HepG2 (cell line): Measurements from ENCODE around the gene PANK1. TPM values are rescaled to one million over a fixed set of nuclear protein-coding genes. Genes with fewer than 3 reads are reported as not detected.

Source experiments
- AGO1 ChIP-seq: fragments of 200-400 bp; formaldehyde crosslinking; IDR thresholded peaks from 2 replicates; pipeline ENCODE4 v1.6.1; 2017; ENCODE audit warnings: mild to moderate bottlenecking, low read depth, low read length, moderate library complexity; ENCODE audit not compliant: poor library complexity, severe bottlenecking
- ASH2L ChIP-seq: fragments of 300-600, 200-600 bp; sonication (generic); IDR thresholded peaks from 2 replicates; pipeline ENCODE4 v1.7.0; 2017; ENCODE audit warnings: low read depth, mild to moderate bottlenecking, moderate library complexity, mixed read lengths, low read length; ENCODE audit not compliant: insufficient read length
- CBX1 ChIP-seq: IDR thresholded peaks from one replicate; pipeline ENCODE4 v1.6.1; 2016; ENCODE audit warnings: antibody characterized with exemption, low read depth
- ERF ChIP-seq: IDR thresholded peaks from 2 replicates; pipeline ENCODE4 v1.6.1; 2018; ENCODE audit warnings: missing biosample characterization, missing genetic modification reagents
- FOXO1 ChIP-seq: sonication (generic); formaldehyde crosslinking; IDR thresholded peaks from 2 replicates; pipeline ENCODE4 v1.4.0; 2020; ENCODE audit warnings: missing genetic modification reagents
- GFI1 ChIP-seq: sonication (generic); formaldehyde crosslinking; IDR thresholded peaks from 2 replicates; pipeline ENCODE4 v1.5.0; 2020; ENCODE audit warnings: missing genetic modification reagents, mild to moderate bottlenecking, borderline replicate concordance
- HOXA9 ChIP-seq: sonication (generic); formaldehyde crosslinking; IDR thresholded peaks from 2 replicates; pipeline ENCODE4 v1.8.1; 2022; ENCODE audit warnings: missing genetic modification reagents, mild to moderate bottlenecking, moderate library complexity, borderline replicate concordance
- MAZ ChIP-seq, 2 experiments: sonication (generic) in 1 of 2; formaldehyde crosslinking in 1 of 2; IDR thresholded peaks; 2 replicates each; pipeline versions ENCODE4 v1.5.0 to v1.6.1; 2012 to 2020; ENCODE audit warnings: low read depth in 2 of 2, mild to moderate bottlenecking in 2 of 2, borderline replicate concordance in 1 of 2, improper control_type of control experiment in 1 of 2, low read length in 1 of 2, missing genetic modification reagents in 1 of 2, moderate library complexity in 1 of 2
- SIX4 ChIP-seq: sonication (generic); formaldehyde crosslinking; IDR thresholded peaks from 2 replicates; pipeline ENCODE4 v1.4.0; 2020; ENCODE audit warnings: missing genetic modification reagents
- SMAD3 ChIP-seq: sonication (generic); formaldehyde crosslinking; IDR thresholded peaks from 2 replicates; pipeline ENCODE4 v1.4.0; 2020; ENCODE audit warnings: missing genetic modification reagents
- SRSF4 ChIP-seq: fragments of 200-400 bp; formaldehyde crosslinking; IDR thresholded peaks from one replicate; pipeline ENCODE4 v1.6.1; 2018; ENCODE audit warnings: mild to moderate bottlenecking, low read depth, low read length, moderate library complexity; ENCODE audit not compliant: poor library complexity, severe bottlenecking
- YY1 ChIP-seq: IDR thresholded peaks from 2 replicates; pipeline ENCODE4 v1.6.1; 2011; ENCODE audit warnings: low read length, low read depth, moderate library complexity, mild to moderate bottlenecking; ENCODE audit not compliant: insufficient read depth, insufficient replicate concordance
- ZBTB7B ChIP-seq: sonication (generic); formaldehyde crosslinking; IDR thresholded peaks from 2 replicates; pipeline ENCODE4 v1.4.0; 2020; ENCODE audit warnings: missing genetic modification reagents
- ZNF180 ChIP-seq: sonication (generic); formaldehyde crosslinking; IDR thresholded peaks from 2 replicates; pipeline ENCODE4 v1.4.0; 2020; ENCODE audit warnings: low read depth, missing genetic modification reagents, borderline replicate concordance
- ZNF30 ChIP-seq: sonication (generic); formaldehyde crosslinking; IDR thresholded peaks from 2 replicates; pipeline ENCODE4 v1.5.0; 2020; ENCODE audit warnings: mild to moderate bottlenecking, missing genetic modification reagents
- ZNF619 ChIP-seq: sonication (generic); formaldehyde crosslinking; IDR thresholded peaks from 2 replicates; pipeline ENCODE4 v1.4.0; 2020; ENCODE audit warnings: mild to moderate bottlenecking, missing genetic modification reagents
- polyA plus RNA-seq, 8 experiments: library from polyadenylated mRNA; depleted of rRNA in 3 of 8; stranded (reverse) in 7 of 8; unstranded in 1 of 8; fragments of >200 nt; fragmentation: Illumina TruSeq in 4 of 8; extraction: Trizol in 4 of 8; gene quantifications; 2 replicates each; pipeline versions ENCODE4 v1.2.1 to v1.2.3, GENCODE V29; 2011 to 2016; ENCODE audit warnings: low read depth in 4 of 8, missing spikeins in 1 of 8, mixed read lengths in 1 of 8; ENCODE audit not compliant: insufficient read depth in 1 of 8
- total RNA-seq, 5 experiments: library from RNA; depleted of rRNA; stranded (reverse); fragments of >200 nt; fragmentation: Illumina TruSeq; extraction: Trizol; gene quantifications; 2 replicates each; pipeline ENCODE4 v1.2.3, GENCODE V29; 2016; ENCODE audit warnings: low read depth in 1 of 5
- TF ChIP-seq, protein P1 (sequence below): sonication (generic); formaldehyde crosslinking; IDR thresholded peaks from 2 replicates; pipeline ENCODE4 v1.8.1; 2023; ENCODE audit warnings: mild to moderate bottlenecking, moderate library complexity, missing genetic modification reagents
- TF ChIP-seq, protein P2 (sequence below), 2 experiments: IDR thresholded peaks; 2 replicates each; pipeline ENCODE4 v1.6.1; 2011 to 2012; ENCODE audit warnings: low read length in 2 of 2, borderline replicate concordance in 1 of 2, low read depth in 1 of 2, mild to moderate bottlenecking in 1 of 2, moderate library complexity in 1 of 2
- TF ChIP-seq, protein P3 (sequence below): sonication (generic); formaldehyde crosslinking; IDR thresholded peaks from 2 replicates; pipeline ENCODE4 v1.9.0; 2021; ENCODE audit warnings: missing genetic modification reagents, borderline replicate concordance

Gene PANK1
- total and polyA plus RNA-seq, 2 of the 13 experiments (the other 11 are each of a cell fraction or from before 2014, with no cell fraction given): 18.2 to 33.3 TPM

DNA sequence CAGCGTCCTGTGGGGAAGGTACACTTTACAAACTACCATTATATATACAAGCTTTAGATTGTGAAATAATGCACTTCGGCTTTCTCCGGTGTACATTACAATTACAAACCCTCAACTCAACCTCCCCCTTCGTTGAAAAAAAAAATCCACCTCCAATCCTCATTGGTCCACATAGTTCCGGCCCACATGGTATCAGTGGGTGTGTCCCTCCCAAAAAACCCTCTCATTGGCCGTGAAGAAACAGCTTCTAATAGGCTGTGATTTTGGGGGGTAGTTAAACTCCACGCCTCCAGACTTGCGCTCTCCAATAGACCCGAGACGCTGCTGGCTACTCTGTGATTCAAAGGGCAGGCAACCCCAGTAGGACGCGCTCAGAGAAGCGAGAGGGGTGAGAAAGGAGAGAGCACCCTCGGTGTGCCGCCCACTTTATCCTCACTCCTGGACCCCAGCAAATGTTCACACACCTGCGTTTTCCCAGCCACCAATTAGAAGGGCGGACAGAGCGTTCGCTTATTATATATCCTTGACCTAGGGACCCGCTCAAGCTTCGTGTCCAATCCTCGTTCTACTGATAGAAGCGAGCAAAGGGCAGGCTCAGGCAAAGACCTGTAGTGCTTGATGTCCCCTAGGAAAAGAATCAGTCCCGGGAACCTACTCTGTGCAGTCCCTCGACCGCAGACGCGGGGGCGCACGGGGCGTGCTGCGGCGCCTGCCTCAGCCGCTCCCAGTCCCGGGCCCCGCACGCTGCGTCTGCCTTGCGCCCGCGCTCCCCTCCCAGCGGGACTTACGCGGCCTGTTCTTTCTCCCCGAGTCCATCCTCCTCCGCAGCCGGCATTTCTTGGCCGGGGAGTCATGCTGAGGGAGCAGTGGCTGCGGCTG is 991 bp downstream of the PANK1 start (continued):
- TF ChIP-seq, protein P1, sequence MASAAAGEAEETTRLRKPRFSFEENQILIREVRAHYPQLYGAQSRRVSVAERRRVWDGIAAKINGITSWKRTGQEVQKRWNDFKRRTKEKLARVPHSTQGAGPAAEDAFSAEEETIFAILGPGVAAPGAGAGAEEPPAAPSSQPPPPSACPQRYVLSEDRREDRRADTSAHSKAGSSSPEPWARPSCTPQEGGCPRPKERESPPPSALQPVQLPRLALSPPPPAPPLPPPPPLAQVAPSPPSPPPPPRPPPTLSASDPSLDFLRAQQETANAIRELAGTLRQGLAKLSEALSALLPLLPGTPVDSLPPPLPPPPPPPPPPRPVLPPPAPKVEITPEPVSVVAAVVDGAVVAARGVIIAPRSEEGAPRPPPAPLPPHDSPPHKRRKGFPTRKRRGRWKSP (CRISPR knock-in tag): peak; percentile 44; the same call in 1 of the 2 replicates
- TF ChIP-seq FOXO1 (CRISPR knock-in tag) (no peak), YY1 (peak; percentile 6), SIX4 (CRISPR knock-in tag) (peak; percentile 71), ERF (CRISPR knock-in tag) (peak; percentile 64; the same call in 1 of the 2 replicates), GFI1 (CRISPR knock-in tag) (peak; percentile 37; the same call in 1 of the 2 replicates), ZNF619 (CRISPR knock-in tag) (0 out of 2 replicates have a peak, but pooled peaks have one; percentile 38), ASH2L (peak; percentile 50), ZNF30 (CRISPR knock-in tag) (peak; percentile 80; the same call in 1 of the 2 replicates), MAZ (IDR thresholded peaks at IDR 0.05; ENCODE audit: borderline replicate concordance, low read depth, low read length) (no peak), MAZ (CRISPR knock-in tag; IDR thresholded peaks at IDR 0.05; ENCODE audit: low read depth) (peak; percentile 20; the same call in 1 of the 2 replicates), SRSF4 (no peak), SMAD3 (peak; percentile 71; the same call in 1 of the 2 replicates), CBX1 (peak; percentile 91), ZNF180 (no peak), AGO1 (peak; percentile 35), HOXA9 (peak; percentile 73; the same call in 1 of the 2 replicates), ZBTB7B (CRISPR knock-in tag) (peak; percentile 65; the same call in 1 of the 2 replicates)
- TF ChIP-seq, protein P2, sequence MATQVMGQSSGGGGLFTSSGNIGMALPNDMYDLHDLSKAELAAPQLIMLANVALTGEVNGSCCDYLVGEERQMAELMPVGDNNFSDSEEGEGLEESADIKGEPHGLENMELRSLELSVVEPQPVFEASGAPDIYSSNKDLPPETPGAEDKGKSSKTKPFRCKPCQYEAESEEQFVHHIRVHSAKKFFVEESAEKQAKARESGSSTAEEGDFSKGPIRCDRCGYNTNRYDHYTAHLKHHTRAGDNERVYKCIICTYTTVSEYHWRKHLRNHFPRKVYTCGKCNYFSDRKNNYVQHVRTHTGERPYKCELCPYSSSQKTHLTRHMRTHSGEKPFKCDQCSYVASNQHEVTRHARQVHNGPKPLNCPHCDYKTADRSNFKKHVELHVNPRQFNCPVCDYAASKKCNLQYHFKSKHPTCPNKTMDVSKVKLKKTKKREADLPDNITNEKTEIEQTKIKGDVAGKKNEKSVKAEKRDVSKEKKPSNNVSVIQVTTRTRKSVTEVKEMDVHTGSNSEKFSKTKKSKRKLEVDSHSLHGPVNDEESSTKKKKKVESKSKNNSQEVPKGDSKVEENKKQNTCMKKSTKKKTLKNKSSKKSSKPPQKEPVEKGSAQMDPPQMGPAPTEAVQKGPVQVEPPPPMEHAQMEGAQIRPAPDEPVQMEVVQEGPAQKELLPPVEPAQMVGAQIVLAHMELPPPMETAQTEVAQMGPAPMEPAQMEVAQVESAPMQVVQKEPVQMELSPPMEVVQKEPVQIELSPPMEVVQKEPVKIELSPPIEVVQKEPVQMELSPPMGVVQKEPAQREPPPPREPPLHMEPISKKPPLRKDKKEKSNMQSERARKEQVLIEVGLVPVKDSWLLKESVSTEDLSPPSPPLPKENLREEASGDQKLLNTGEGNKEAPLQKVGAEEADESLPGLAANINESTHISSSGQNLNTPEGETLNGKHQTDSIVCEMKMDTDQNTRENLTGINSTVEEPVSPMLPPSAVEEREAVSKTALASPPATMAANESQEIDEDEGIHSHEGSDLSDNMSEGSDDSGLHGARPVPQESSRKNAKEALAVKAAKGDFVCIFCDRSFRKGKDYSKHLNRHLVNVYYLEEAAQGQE (IDR thresholded peaks at IDR 0.05; ENCODE audit: borderline replicate concordance in 1 of 2, low read depth in 1 of 2, low read length in 2 of 2): peak in 1 of 2 experiments; percentile 56; a peak in 1 of 4 replicates
- TF ChIP-seq, protein P3, sequence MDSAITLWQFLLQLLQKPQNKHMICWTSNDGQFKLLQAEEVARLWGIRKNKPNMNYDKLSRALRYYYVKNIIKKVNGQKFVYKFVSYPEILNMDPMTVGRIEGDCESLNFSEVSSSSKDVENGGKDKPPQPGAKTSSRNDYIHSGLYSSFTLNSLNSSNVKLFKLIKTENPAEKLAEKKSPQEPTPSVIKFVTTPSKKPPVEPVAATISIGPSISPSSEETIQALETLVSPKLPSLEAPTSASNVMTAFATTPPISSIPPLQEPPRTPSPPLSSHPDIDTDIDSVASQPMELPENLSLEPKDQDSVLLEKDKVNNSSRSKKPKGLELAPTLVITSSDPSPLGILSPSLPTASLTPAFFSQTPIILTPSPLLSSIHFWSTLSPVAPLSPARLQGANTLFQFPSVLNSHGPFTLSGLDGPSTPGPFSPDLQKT: no peak
